Stimulated activated CD8-positive, alpha-beta memory T cell treated with anti-CD3 and anti-CD28 coated beads, Interleukin-15, amount 100 ng/mL, for 4 hours (primary cell): Measurements from ENCODE around the gene ZBTB21.
"Not testable (repeated sequence)": the region's sequence is repeated elsewhere in the genome, so short reads cannot be mapped to it uniquely, and the experiment has no call there.

Experiments used
- DNase-seq, 2 donors: peaks; one replicate each; pipeline ENCODE4 v3.0.0-alpha.2; 2020; ENCODE audit warnings: low read depth in 2 of 2

The ZBTB21 gene

DNA sequence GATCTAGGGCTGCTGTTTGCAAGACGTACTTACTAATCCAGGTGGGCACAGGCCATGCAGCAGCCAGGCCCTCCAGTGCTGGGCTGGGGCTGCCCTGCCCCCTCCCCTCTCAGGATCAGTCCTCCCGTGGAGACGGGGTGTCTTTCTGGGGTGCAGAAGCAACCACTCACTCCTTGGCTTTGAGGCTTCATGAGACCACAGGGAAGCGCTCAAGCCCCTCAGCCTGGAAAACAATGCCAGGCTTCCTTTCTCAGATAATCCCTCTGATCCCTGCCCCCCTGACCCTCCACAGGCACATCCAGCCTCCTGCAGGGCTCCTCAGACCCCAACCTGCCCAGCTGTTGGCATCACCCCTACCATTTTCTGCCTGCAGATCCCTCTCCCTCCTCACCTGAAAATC is 42.5 kb downstream of the ZBTB21 start:
- DNase-seq = no peak

DNA sequence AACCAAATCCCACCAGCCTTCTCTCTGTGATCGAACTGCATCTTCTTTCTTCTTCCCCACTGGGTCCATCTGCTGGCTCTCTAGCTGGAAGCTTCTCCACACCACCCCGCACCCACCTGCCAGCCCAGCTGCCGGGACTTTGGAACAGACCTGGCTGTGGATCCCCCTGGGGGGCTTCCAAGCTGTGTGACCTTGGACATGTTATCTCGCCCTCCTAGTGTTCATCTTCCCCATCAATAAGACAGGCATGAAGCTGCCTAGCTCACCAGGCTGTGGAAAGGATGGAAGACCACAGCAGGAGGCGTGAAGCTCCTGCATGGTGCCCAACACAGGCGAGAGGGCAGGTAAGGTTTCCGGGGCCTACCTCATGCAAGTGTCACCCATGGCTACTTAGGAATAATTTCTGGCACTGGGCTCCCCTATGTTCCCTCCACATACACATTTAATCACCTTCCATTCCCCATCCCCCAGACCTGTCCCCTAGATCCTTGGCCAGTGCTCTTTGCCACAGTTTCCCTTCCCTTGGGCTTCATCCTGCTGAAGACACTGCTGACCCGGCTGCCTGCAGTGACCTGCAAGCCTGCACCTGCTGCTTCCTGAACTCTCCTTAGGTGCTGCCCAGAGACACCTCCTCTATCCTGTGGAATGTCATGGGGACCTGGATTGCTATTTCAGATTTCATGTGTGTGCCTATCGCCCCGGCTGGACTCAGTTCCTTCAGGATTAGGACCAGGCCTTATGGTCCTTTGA is 43.1 kb downstream of the ZBTB21 start:
- DNase-seq = no peak

DNA sequence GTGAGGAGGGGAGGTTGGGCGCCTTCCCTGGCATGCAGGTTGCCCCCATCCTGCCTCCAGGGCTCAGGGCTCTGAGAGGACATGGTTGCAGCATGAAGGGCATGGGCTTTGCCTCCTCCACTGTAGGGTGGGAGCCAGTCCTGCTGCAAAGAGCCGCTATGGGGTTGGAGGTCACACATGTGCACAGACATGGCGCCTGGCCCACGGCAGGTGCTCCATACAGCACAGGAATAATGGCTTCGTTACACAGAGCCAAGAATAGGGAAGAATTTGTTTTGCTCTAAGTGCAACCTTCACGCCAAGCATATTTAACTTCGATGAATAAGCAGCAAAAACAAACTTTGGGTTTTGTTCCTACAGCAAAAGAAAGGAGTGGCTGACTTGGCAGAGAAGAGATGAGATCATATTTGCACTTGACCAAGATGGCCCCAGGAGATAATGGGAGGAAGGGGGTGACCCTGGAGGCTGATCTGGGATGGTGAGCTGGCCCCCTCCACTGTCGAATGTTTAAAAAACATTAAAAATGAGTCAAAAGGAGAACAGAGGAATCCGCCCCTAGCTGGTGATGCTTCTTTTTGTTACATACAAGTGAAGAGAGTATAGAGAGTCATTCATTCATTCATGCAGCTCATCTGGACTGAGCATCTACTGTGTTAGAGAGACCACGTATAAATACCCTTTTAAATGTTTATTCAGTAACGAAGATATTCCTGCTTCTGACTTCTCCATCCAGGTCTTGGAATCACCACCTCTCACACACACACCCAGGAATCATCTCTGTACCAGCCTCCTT is 43.9 kb downstream of the ZBTB21 start:
- DNase-seq = no peak

DNA sequence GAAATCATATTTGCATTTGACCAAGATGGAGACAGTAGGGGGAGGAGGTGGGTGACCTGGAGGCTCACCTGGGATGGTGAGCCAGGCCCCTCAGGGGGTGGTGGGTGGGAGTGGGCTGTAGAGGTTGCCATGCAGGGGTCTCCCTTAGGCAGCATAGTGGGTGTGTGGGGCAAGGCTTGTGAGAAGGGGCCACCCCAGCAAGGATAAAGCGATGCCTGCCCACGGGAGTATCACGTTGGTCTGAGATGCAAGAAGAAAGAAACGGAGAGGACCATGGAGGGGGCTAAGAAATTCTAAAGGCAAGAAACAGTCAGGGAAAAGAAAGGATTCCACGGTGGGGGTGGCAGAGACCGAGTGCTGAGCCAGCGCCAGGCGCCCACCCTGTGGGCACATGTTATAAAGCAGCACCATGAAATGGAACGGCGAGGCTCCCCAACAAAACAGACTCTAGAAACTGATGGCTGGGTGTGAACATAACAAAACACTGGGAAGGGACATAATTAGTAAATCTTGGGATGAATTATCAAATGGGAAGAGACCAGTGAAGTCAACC is 44.6 kb downstream of the ZBTB21 start:
- no peak for DNase-seq

DNA sequence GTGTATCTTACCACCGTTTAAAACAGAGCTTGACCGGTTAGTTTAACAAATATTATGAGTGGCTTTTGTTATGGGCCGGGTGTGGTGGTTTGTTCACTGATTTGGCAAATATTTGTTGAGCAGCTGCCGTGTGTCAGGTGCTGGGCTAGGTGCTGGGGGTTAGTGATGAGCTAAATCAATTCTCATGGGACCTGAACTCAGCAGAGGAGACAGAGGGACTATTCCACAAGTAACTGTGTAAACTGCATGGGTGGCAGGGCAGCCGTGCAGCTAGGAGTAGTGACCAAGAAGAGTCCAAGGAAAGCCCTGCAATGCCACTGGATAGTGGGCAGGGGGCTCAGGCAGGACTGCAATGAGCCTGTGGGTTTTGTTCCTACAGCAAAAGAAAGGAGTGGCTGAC is 45.1 kb downstream of the ZBTB21 start:
- no peak for DNase-seq

DNA sequence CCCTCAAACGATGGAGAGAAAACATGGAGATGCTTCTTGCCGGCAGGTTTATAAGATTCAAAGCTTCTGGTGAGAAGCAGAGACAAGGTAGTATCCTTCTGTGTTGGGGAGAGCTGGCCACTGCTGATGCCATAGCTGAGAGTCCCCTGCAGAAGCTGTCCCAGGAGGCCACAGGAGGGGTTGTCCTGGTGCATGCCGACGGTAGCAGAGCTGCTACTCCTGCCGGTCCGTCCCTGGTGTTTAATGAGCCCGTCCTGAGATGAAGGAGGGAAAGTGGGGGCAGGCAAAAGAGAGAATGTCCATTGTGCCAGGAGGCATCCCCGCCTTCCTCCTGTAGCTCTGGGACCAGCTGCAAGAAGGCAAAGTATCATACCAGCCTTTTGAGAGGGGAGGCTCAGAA is 46.0 kb downstream of the ZBTB21 start:
- no peak for DNase-seq

DNA sequence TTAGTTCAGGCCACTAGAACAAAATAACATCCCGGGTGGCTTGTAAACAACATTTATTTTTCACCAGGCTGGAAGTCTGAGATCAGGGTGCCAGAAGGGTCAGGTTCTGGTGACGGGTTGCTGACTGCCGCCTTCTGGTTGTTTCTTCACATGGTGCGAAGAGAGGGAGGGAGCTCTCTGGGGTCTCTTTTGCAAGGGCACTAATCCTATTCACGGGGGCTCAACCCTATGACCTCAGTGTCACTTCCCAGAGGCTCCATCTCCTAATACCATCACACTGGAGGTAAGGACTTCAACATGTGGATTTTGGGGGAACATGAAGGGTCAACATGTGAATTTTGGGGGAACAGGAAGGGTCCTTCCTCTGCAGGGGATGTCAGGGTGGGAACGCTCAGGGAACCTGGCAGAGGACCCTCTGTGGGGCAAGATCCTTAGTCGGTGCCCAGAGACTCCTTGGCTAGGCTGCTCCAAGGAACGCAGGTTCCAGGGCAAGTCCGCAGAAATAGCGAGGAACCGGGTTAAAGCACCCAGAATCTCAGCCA is 47.7 kb downstream of the ZBTB21 start:
- no peak for DNase-seq

DNA sequence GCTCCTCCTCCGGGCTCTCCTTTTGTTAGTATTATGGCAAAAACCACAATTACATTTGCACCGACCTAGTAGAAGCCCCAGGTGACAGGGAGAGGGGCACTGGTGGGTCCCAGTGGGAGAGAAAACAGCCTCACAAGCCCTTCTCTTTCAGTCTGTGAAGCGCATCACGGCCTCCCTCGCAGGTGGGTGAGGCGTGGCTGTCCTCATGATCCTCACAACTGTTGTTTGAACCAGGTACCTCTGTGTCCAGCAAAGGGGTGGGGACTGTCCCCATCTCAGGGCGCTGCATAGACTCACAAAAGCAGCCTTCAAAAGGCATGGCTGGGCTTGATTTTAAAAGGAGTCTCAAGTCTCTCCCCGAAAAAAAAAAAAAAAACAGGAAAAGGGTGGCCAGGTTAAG is 48.4 kb downstream of the ZBTB21 start:
- no peak for DNase-seq

DNA sequence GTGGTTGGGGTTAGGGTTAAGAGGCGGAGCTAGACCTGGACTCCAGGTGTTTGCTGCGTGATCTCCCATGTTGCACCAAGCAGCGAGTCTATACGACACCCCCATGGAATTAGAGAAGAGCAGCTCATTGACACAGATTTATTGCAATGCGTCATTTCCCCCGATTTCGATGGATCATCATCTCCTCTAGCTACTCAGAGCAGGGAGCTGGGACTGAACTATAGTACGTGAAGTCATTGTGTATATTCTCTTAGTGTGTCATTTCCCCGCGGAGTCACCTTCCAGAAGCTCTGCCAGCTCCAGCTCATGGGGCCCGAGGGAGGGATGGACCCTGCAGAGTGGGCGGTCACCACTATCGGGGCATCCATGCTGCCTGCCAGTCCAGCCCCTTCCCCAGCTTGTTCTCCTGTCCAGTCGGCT is 48.9 kb downstream of the ZBTB21 start:
- DNase-seq = no peak

DNA sequence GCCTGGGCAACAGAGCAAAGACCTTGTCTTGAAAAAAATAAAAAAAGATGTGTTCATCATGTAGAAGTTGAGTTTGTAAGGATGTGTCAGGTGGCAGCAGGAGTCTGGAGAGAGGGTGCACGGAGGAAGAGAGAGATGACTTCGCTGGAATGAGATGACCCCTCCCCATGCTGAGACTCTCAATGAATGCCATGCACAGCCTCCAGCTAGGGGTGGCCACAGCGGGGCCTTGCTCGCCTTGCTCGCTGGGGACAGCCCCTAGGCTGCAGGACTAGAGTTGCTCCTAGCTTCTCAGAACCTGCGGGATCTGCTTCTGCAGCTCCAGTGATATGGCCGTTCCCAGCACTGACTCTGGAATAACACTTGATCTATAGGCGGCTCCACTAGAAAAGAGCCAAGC is 49.8 kb downstream of the ZBTB21 start:
- no peak for DNase-seq

DNA sequence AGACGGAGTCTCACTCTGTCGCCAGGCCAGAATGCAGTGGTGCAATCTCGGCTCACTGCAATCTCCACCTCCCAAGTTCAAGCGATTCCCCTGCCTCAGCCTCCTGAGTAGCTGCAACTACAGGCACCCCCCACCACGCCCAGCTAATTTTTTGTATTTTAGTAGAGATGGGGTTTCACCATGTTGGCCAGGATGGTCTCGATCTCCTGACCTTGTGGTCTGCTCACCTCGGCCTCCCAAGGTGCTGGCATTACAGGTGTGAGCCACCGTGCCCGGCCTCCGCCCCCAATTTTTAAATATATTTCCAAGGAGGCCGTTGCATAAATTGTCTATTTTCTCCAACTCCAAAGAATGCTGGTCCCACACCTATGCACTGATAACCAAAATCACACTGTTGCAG is 50.5 kb downstream of the ZBTB21 start:
- DNase-seq = not testable (repeated sequence)

DNA sequence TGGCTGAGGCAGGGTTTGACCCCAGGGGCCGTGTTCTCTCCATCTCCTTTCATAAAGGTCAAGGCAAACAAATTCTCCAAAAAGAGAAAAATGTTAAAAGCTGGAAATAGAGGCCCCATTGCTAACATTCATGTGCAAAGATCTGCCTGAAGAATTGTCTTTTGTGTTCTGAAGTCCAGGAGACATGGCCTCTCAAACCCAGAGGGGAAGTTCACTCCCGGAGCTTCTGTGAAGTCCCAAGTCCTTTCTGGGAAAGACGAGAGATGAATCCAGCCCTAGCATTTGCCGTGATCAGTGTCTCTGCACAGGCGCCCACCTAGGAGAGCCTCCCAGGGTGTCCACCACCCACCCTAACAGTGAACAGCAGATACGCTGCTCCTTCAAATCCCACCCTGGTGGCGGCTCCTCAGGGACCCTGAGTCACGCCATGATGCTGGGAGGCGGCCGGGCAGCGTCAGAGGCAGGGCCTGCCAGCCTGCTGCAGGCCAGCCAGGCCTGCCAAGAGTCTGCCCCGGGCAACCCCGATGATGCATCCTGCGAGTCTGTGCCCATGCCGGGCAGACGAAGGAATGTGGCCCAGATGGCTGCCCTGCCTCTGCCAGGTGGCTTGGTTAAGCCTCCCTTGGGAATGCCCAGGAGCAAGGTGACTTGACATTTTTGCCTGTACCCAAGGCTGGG is 51.1 kb downstream of the ZBTB21 start:
- no peak for DNase-seq

DNA sequence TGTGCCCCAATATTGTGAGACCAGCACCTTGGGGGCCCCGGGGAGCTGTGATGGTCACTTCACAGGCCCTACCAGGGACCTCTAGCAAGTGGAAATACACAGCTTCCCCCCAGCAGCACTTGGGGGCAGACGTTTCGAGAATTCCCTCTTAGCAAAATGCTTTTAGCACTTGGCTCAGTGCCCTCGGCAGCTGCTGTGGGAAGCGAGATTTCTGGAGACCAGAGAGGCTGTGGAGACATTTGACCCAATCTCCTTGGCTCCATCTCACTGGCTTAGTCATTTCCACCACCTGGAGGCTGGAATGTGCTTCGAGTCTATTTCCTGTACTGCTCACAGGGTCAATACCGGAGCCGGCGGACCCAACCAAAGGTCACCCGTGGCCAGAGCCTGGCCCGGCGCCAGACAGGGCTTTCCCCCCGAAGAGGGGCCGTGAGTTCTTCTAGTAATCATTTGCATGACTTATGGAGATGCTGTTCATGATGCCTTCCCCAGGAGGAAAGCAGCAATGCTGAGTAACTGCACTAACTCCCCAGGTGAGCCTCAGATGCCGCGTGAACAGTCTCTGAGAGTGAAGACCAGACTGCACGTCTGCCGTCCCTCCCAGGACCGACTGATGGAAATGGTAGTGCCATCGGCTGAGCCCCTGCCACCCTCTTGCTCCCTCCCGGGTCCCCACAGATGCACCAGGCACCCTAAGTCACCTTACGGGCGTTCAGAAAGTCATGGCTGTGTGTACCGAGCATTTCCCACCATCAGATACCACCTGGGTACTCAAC is 52.0 kb downstream of the ZBTB21 start:
- DNase-seq = no peak

DNA sequence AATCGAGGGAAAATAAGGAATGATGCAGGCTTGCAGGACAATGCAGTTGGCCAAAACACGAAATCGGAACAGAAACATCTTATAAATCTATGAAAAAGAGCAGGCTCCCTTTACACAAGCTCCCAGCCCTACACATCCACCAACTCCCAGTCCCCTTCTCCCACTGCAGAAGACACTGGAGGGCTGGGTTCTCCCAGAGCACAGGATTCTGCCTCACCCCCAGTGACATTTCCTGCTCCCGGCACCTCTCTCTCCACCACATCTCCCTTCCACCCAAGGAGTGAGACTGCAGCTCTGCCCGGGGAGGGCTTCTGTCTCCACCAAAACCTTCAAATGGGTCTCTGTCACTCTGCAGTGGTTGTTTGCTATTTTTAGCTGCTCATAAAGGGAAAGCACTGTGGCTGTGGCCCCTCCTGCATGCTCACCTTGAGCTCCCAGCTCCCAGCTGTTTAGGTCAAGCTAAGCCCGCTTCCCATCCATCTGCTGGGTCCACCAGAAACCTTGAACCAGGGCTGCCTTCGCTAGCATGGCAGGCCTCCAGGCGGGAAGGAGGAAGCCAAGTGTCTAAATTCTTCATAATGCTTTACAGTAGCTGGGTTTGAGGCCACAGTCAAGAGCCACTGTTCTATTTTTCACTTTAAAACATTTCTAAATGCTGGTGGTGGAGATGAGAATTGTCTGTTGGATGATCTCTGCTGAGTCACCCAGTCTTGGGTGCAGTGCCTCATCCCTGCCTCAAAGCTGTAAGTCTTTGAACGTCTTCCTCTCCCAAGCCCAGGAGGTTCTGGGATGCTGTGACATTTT is 53.0 kb downstream of the ZBTB21 start:
- no peak for DNase-seq

DNA sequence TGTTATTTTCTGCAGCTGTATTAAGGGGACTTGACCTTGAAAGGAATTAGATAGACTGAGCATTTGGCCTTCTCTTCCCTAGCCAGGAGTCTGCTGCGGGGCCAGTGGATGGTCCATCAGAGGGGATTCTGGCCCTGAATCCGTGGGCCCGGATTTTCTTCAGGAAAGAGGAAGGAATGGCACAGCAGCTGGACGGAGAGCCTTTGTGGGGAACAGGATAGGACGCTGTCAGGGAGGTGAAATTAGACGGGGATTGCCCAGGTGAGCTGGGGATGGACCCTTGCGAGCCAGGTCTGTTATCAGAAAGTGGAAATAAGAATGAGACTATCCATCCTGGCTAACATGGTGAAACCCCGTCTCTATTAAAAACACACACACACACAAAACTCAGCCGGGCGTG is 54.6 kb downstream of the ZBTB21 start:
- no peak for DNase-seq

DNA sequence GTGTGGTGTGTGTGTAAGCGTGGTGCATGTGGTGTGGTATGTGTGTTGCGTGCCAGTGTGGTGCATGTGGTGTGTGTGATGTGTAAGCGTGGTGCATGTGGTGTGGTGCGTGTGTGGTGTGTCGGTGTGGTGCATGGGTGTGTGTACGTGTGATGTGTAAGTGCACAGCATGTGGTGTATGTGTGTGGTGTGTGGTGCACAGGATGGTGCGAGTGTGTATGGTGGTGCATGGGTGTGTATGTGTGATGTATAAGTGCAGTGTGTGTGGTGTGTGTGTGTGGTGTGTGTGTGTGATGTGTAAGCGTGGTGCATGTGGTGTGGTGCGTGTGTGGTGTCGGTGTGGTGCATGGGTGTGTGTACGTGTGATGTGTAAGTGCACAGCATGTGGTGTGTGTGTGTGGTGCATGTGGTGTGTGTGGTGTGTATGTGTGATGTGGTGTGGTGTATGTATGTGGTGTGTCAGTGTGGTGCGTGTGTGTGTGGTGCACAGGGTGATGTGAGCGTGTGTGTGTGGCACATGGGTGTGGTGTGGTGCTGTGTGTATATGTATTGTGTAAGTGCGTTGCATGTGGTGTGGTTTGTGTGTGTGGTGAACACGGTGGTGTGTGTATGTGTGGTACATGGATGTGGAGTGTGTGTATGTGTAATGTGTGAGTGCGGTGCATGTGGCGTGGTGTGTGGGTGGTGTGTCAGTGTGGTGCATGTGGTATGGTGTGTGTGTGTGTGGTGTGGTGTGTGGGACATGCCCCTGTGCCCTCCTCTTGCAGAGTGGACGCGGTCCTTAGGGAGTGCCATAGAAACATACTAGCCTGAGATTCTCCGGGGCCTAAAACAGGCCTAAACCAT is 55.3 kb downstream of the ZBTB21 start:
- DNase-seq = no peak

DNA sequence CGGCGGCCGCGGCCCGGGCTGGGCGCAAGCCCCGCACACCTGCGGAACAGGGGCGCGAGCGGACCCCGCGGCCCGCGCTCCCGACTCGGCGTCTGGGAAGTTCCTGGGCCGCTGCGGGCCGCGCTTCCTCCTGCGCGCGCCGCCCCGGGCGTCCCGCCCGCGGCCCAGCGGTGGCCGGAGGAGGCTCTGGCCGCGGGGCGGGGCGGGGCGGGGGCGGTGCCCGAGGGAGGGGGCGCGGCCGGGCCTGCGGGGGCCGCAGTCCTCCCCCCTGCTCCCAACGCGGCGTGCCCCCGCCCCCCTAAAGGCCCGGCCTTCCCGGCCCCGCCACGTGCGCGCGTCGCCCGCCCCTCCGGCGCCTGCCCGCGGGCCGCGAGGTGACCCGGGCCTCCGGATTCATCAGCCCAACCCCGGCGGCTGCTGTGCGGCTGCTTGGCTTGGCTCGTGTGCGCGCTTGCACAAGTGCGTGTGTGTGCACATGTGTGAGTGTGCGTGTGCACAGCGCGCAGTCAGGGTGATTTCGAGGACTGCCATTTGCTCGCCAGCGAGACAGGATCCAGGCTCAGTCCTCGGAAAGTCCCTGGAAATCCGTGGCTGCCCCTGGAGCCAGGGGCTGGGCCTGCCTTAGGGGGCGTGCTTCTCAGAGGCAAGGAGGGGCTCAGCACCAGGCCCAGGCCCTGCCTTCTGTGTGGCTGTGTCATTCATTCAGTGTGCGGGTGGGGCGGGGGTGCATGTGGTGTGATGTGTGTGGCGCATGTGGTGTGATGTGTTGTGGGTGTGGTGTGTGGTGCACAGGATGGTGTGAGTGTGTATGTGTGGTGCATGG is 56.1 kb downstream of the ZBTB21 start, which contains the start of gene C2CD2:
TSS of gene C2CD2 (minus strand) at position 188 of the 823 bp plus-strand sequence. CDS start 370 bp downstream, outside the sequence.
- DNase-seq = no peak

DNA sequence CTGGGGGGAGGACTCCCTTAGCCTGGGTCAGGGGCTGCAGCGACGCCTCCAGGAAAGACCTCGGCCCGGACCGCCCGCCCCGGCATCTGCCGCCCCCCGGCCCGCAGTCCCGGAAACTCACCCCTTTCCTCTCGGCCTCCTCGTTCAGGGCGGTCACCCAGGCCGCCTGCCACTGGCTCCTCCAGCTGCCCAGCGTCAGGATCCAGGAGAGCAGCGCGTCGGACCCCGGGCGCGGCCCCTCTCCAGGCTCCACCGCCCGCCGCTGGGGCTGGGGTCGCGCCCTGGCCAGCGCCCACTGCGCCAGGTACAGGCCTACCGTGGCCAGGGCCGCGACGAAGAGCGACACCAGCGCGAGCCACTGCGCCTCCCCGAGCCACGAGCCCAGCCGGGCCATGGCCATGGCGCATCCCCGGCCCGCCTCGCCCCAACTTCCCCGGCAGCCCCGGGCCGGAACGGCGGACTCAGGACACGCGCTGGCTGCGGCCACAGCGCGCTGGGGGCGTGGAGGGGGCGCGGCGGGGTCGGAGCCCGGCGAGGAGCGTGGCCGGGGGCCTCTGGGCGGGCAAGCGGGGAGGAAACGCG is 56.8 kb downstream of the ZBTB21 start:
- DNase-seq = no peak
